DMS153 (cell line): Measurements from ENCODE around the gene PIGQ.

Experiments used
- DNase-seq: peaks from one replicate; lab custom pipeline; 2025; lab: John Stamatoyannopoulos, UW

Gene PIGQ

DNA sequence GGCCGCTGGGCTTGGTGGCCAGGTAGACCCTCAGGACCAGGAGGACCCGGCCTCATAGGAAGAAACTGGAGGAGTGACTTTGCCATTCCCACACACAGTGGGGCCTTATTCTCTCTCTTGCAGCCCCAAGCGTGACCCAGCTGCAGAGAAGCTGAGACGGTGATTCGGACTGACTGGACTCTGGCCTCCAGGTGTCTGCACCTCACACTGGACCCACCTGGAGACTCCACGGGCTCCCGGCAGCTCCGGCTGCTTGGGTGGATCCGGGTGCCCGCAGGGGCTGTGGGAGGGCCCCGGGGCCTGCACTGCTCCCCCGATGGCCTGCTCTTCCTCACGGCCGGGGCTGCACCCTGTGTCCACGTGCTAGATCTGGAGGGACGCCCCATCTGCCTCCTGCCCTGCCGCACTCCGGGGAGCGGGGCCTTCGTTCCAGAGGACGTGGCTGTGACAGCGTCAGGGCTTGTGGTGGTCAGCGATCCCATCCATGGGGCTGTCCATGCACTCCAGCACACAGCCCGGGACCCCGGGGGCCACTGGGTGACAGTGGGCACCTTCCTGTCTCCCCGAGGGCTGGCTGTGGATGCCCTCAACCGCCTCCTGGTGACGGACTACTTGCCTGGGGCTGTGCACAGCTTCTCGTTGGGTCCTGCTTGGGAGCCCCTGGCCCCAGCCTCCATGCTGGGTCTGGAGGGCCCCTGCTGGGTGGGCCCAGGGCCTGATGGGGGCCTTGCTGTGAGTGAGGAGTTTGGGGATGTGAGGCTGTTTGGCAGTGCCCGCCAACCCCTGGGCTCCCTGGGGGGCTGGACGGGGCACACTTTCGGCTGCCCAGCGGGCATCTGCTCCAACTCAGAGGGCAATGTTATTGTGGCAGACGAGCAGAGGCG is 2.2 kb upstream of the PIGQ start:
- no peak for DNase-seq

DNA sequence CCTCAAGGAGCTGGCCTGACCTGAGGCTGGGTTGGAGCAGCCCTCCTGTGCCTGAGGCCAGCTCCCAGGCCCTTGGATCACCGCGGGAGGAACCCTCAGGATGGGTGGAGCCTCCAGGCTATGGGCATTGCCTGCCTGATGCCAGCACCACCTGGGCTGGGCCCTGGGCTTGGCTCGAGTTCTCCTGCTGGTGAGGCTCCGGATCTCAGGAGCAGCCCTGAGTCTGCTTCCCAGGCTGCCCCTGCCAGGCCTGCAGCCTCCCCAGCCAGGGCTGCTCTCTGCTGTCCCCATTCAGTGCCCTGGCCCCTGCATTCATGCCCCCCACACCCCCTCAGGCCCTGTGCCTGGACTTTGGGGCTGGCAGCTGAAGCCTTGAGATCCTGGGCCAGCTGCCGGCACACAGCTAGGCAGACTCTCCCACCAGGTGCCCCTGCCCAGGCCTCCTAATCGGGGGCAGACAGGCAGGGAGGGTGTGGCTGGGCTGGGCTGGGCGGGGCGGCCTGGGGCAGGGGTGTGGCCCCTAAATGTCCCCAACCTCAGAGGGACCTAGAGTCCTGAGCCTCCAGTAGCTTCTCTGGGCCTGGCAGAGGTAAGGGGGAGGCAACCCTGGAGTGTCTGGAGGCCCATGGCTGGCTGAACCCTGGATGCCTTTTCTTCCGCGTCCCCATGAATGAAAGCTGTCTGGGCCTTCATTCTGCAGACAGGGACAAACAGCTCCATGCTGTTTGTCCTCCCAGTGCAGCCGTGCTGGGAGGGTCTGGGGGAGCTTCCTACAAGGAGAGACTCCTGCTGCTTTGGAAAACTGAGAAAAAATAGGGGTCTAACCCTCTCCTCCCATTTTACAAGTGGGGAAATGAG is 1.1 kb upstream of the PIGQ start:
- DNase-seq, result no peak

DNA sequence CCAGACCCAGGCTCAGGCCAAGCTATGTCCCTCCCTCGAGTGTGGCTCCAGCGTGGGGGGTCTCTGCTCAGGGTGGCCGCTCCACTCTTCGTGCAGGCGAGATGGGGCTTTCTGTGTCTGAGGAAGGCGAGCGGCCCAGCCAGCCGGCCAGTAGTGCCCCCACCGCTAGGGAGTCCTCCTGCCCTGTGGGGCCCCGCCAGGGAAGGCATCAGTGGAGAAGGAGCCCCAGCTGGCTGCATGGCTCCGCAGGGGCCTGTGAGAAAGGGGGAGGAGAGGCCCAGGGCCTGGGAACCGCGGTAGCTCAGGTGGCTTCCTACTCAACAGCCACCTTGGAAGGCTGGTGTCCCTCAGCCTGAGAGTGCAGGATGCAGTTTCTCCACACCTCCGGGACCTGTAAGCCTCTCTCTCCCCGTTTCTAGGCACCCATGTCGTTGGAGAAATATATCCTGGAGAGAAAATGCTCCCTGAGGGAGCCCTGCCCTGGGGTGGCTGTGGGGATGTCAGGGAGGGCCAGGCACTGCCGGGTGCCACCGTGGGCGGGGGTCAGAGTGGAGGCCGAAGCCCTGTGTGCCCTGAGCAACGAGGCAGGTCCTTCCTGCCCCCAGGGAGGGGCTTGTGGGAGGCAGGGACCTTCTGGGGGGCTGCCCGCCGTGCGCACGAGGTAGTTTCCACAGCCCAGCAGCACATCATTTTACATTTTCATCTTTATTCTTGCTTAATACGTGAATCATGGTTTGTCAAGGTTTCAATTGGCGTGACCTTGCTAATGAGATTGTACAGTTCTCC is 3.3 kb downstream of the PIGQ start:
- no peak for DNase-seq

DNA sequence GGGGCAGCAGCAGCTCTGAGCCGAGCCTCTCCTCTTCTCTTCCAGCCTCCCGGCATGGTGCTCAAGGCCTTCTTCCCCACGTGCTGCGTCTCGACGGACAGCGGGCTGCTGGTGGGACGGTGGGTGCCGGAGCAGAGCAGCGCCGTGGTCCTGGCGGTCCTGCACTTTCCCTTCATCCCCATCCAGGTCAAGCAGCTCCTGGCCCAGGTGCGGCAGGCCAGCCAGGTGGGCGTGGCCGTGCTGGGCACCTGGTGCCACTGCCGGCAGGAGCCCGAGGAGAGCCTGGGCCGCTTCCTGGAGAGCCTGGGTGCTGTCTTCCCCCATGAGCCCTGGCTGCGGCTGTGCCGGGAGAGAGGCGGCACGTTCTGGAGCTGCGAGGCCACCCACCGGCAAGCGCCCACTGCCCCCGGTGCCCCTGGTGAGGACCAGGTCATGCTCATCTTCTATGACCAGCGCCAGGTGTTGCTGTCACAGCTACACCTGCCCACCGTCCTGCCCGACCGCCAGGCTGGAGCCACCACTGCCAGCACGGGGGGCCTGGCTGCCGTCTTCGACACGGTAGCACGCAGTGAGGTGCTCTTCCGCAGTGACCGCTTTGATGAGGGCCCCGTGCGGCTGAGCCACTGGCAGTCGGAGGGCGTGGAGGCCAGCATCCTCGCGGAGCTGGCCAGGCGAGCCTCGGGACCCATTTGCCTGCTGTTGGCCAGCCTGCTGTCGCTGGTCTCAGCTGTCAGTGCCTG is 4.4 kb downstream of the PIGQ start:
- DNase-seq, result no peak

DNA sequence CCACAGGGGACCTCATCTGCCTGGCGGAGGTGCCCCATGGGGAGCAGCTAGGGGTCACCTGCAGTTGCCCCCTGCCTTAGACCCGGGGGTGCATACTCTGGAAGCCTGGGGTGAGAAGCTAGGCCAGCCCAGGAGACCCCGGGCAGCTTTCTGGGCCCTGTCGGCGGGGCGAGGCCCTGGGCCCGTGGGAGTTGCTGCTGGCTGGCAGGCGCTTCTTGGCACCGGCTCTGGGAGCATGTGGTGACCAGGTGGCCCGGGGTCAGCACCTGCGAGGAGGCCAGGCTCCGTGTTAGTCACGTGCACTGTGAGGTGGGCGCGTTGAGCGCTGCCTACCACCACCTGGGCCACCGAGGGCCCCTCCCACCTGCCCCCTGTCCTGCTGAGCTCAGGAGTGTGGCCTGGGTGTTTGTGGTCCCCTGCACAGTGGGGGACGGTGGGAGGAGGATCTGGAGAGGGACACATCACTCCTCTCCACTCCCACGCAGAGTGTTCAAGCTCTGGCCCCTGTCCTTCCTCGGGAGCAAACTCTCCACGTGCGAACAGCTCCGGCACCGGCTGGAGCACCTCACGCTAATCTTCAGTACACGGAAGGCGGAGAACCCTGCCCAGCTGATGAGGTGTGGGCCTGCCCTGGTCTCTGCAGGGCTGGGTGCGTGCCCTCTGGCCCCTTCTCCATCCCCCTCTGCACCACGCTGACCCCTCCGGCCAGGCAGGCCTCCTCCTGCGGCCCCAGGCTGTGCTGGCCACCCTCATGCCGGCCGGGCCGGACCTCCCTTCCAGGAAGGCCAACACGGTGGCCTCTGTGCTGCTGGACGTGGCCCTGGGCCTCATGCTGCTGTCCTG is 5.8 kb downstream of the PIGQ start:
- DNase-seq, result no peak

DNA sequence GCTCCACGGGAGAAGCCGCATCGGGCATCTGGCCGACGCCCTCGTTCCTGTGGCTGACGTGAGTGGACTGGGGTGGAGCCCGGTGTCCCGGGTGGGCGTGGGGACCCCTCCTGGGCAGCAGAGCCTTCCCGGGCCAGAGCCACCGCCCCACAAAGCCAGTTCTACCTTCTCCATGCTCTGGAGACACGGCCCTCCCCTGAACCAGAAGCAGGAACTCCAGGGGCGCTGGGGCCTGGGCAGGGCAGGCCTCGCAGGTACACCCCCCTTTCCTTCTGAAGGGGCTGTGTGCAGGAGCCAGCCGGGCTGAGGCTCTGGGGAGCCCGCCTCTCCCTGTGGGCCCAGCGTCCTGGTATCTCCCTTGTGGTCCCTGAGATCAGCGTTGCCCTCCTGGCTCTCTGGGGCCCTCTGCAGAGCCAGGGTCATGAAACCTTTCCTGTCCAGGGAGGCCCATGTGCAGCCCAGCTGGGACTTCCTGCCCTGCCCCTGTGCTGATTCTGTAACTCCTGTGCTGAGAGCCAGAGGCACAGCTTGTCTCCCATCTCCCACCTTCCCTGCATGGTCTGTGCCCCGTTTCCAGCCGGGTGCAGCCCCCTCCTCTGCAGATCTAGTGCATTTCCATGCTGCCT is 6.5 kb downstream of the PIGQ start:
- DNase-seq, result no peak

DNA sequence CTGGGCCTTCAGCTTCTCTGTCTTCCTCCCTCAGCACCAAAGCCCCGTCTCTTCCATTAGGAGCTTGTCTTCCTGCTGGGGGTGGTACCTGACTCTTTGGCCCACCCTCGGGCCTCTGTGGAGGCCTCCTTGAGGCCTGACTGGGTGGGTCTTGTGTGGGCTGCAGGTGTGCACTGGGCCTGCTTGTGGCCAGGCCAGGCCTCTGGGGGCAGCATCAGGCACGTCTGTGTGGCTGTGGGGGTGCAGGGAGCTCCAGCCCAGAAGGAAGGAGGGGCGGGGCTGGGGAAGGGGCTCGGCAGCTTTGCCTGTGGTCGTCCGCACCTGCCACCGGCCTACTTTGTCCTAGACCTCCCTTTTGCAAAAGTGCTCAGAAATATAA is 7.0 kb downstream of the PIGQ start:
- no peak for DNase-seq

DNA sequence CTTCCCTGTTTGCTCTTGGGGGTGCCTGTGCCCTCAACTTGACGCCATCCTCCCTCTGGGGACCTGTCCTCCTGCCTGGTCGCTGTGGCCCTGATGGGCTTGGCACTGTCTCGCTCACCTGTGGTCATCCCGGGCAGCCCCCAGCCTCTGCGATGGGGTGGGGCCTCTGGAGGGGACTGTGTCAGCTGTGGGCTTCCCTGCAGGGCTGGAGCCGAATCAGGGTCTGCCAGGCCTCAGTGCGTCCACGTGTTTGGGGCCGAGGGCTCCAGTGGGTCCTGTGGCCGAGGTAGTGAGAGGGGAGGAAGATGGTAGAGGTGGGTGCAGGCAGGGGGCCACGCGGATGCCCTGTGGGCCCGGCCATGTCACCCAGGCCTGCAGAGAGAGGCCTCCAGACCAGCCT is 8.0 kb downstream of the PIGQ start:
- no peak for DNase-seq

DNA sequence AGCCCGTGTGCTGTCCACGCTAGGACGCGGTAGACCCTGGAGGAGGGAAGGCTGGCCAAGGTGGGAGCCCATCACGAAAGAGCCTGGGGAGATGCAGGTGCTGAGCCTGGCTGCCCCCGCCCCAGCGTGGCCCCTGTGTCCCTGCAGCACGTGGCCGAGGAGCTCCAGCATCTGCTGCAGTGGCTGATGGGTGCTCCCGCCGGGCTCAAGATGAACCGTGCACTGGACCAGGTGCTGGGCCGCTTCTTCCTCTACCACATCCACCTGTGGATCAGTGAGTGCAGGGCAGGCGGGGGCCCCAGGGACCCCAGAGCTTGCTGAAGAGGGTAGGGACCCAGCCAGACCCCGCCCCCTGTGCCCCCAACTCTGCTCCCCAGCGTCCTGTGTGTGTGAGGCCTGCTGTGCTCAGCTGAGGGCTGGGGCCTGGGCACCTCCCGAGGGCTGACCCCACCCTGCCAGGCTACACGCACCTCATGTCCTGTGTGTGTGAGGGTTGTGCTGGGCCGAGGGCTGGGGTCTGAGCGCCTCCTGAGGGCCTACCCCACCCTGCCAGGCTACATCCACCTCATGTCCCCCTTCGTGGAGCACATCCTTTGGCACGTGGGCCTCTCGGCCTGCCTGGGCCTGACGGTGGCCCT is 8.6 kb downstream of the PIGQ start:
- no peak for DNase-seq

DNA sequence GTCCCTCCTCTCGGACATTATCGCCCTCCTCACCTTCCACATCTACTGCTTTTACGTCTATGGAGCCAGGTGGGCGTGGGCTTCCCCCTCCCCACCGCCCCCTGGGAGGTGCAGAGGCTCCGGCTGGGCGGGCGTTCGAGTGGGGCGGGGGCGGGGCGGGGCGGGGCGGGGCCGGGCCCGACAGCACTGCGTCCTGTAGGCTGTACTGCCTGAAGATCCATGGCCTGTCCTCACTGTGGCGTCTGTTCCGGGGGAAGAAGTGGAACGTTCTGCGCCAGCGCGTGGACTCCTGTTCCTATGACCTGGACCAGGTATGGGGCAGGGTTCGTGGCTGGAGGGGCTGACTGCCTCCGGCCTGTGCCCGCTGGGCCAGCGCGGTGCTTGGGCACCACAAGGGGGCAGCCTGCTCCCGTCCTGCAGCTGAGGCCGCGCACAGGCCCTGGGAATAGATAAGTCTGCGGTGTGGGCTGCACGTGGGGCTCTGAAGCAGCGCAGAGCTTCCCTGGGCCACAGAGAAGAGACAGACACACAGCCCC is 9.2 kb downstream of the PIGQ start:
- DNase-seq, result no peak

DNA sequence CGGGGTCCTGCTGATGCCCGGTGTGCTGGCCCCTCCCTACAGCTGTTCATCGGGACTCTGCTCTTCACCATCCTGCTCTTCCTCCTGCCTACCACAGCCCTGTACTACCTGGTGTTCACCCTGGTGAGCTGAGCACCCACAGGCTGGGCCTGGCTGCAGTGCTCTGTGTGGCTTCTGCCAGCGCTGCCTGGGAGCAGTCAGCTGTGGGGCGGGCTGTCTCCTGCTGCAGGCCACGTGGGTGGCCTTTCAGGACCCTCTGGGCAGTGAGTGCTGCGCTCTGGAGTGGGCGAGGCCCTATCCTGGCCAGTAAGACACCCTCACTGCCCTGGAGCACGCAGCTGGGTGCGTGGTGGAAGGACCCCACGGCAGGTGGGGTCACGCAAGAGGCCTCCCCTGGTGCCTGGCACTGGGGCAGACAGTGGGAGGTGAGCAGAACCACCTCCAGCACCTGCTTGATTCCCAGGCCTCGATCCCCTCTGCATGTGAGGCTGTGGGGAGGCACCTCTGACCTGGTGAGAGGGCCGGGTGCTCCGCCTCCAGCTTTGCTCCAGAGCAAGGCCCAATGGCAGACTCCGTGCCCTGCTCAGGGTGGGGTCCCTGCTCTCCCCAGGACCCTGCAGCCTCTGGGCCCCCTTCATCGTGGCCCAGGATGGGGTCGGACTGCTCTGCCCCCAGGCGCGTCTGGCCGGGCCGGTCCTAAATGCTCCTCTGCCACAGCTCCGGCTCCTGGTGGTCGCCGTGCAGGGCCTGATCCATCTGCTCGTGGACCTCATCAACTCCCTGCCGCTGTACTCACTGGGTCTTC is 10.6 kb downstream of the PIGQ start:
- no peak for DNase-seq

DNA sequence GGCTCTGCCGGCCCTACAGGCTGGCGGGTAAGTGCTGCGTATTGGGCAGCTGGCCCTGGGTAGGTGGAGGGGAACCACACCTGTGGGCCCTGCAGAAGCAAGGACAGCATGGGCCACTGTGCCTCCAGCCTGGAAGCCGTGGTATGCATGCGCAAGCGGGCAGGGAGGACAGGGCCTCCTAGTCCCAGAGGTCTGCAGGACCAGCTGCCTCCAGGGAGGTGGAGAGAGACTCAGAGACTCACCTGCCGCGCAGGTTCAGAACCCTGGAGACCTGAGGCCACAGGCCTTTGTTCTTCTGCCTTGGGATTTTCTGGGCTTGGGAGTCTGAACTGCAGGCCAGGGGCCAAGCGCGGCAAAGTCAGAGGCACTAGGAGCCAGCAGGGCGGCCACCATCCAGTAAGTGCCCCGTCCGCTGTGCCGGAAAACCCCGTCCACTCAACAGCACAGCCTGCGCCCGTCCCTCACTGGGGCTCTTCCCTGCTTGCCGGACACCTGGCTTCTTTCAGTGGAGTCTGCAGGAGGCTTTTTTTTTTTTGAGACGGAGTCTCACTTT is 11.3 kb downstream of the PIGQ start:
- no peak for DNase-seq

DNA sequence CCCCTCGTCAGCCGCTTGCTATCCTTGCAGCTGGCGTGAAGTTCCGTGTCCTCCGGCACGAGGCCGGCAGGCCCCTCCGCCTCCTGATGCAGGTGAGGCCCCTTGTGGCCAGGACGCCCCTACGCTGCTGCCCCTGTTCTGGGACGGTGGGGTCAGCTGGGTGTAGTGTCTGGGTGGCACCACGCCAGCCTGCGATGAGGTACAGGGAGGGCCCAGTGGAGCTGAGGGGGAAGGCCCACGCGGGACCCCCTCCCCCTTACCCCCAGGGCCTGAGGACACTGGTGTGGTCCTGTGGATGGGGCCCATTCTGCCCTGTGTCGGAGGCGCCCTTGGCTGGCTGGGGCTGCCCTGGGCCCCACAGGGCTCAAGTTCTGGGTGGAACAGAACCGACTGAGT is 12.4 kb downstream of the PIGQ start:
- no peak for DNase-seq

DNA sequence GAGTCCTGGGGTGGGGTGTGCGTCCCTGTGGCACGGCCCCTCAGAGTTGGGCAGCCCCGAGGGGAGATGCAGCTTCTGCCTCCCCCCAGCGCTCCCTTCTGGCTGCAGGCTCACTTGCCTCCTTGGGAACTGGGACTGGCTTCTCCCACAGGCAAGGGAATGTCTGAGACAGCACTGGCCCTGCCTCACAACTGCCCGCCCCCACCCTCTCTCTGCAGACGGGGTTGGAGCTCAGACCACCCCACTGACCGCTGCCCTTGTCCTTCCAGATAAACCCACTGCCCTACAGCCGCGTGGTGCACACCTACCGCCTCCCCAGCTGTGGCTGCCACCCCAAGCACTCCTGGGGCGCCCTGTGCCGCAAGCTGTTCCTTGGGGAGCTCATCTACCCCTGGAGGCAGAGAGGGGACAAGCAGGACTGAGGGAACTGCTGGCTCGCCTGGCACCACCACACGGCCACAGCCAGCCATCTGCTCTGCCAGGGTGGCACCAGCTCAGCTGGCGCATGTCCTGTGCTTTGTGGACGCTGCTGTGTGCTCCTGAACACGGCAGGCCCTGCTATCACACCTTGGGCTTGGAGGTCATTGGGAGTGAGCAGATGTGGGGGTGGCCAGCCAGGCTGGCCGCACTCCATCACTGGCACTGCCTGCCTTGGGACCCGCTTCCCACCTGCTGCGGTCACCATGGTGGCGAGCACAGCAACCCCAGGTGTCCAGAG is 13.0 kb downstream of the PIGQ start:
- DNase-seq, result no peak

DNA sequence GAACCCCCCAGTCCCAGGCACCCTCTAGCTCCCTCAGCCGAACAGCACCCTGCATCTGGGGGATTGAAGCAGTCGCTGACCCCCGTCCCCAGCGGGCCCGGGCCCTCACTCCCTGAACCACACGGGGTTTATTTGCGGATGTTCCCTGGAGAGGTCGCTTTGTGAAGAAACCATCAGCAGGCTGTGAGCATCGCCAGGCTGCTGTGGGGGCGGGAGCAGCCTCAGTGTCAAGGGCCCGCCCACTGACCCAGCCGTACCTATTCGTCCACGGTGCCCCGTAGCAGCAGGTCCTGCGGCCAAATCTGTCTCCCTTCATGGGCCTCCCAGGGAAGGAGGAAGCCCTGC is 13.7 kb downstream of the PIGQ start:
- peak; percentile 29 for DNase-seq

DNA sequence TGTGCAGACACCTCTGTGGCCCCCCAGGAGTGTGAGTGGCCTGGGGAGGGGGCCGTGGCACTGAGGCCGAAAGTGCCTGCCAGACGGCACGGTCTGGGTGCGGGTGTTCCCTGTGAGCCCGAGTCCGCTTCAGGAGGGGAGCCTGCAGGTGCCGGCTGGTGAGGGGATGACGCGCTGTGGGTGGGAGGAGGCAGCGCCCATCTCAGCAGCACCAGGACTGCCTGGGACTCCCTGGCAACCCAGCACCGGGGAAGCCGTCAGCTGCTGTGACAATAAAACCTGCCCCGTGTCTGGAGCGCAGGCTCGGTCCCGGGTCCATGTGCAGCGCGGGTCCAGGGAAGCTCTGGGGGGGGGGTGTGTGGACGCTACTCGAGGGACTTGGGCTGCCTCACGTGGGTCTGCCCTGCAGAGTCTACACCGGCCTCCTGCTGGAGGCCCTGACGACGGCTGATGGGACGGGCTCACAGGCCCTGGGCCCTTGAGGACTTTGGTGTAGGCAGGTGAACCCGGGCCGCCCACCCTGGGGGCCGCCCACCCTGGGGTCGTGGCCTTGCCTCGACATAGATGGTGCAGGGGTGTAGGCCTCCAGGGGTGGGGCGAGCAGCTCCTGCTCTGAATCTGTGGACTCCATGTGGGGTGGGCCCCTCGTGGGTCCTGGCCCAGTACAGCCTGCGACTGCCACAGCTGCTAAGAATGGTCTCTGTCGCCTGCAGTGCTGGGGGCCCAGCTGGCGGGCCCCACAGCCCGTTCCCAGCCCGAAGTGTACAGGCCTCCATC is 14.2 kb downstream of the PIGQ start:
- DNase-seq, result peak; percentile 29

DNA sequence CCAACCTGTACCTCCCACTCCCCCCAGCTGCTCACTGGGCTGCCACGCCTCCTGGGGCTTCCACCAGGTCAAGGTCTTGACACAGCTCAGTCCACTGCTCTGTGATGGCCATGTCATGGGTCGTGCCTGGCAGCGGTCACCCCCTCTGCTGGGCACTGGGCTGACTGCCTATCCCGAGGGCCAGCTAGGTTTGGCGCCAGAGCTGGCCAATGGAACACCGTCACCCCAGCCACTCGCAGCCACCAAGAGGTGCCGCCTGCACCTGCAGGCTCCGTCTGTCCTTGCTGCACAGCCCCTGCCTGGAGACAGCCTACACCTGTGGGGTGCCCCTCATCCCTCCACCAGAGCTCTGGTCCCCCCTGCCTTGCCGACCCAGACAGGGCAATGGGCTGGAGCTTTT is 15.6 kb downstream of the PIGQ start:
- peak; percentile 46 for DNase-seq
